ENCODE data around the gene SLC35E4. TPM values are rescaled to one million over a fixed set of nuclear protein-coding genes. Genes with fewer than 3 reads are reported as not detected.

SLC35E4 gene
- polyA plus RNA-seq, 1 experiment: 4.9 TPM

DNA sequence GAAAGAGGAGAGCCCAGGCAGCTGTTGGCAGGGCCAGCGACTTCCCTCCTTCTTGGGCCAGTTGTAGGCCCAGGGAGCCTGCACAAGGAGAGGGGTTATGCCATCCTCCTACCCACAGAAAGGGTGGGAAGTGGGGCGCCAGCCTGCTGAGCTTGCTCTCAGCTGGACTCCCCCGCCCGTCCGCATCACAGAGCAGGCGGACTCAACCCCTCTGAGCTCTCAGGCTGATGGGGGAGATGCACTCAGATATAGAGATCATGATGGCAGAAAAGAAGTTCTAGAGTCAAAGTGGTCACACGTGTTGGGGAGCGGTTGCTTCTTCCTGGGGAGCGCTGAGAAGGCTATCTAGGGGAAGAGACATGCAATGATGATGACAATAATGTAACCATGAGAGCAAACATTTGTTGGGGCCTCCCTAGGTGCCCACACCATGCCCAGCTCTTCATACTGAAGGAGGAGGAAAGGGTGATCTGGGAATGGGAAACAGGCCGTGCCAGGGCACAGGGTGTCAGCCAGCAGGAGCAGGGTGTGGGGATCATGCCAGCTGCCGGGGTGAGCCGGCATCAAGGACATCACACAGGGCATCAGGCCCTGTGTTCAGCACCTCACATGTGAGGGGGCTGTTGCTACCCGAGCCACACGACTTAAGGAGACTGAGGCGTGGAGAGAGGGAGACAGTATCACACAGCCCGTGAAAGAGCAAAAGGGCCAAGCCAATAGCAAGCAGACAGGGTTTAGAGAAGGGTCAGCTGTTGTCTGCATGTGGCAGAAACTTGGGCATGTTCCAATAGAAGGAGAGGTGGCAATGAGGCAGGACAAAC is 7.7 kb downstream of the SLC35E4 start:
- H3K27me3 ChIP-seq (ENCODE audit: control insufficient read depth, insufficient read depth, low read length): no peaks in the 10 kb centered on the region
- no peak for DNase-seq (ENCODE audit: low read depth)
- TF ChIP-seq, protein P1, sequence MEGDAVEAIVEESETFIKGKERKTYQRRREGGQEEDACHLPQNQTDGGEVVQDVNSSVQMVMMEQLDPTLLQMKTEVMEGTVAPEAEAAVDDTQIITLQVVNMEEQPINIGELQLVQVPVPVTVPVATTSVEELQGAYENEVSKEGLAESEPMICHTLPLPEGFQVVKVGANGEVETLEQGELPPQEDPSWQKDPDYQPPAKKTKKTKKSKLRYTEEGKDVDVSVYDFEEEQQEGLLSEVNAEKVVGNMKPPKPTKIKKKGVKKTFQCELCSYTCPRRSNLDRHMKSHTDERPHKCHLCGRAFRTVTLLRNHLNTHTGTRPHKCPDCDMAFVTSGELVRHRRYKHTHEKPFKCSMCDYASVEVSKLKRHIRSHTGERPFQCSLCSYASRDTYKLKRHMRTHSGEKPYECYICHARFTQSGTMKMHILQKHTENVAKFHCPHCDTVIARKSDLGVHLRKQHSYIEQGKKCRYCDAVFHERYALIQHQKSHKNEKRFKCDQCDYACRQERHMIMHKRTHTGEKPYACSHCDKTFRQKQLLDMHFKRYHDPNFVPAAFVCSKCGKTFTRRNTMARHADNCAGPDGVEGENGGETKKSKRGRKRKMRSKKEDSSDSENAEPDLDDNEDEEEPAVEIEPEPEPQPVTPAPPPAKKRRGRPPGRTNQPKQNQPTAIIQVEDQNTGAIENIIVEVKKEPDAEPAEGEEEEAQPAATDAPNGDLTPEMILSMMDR (IDR thresholded peaks at IDR 0.05; ENCODE audit: insufficient read depth, low read depth, low read length): no peak
- no peak overlapping the region for H3K4me3 ChIP-seq (ENCODE audit: low read depth, low read length)
- CTCF ChIA-PET: interaction anchor here (1.1 to 4.5 kb wide), 5 partner anchors 9 to 113 kb away, joined by 4 to 23 read pairs (median 5); partner anchors contain the start of gene SLC35E4
- H3K36me3 ChIP-seq (ENCODE audit: control insufficient read depth, insufficient read depth, low read length): no peaks in the 10 kb centered on the region; the same call in 1 of the 2 replicates
- POLR2A ChIA-PET: no interaction called here

DNA sequence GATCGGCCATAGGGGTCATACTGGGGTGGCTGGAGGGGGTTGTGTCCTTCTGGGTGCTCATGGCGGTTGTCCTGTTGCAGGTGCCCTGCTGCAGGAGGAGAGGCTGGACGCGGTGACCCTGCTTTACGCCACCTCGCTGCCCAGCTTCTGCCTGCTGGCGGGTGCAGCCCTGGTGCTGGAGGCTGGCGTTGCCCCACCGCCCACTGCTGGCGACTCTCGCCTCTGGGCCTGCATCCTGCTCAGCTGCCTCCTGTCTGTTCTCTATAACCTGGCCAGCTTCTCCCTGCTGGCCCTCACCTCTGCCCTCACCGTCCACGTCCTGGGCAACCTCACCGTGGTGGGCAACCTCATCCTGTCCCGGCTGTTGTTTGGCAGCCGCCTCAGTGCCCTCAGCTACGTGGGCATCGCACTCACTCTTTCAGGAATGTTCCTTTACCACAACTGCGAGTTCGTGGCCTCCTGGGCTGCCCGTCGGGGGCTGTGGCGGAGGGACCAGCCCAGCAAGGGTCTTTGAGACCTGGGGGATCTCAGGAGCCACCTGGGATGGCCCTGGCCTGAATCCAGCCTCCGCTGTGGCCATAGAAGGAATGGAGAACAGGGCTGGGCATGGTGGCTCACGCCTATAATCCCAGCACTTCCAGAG is 11.1 kb downstream of the SLC35E4 start:
- TF ChIP-seq, protein P1 (IDR thresholded peaks at IDR 0.05; ENCODE audit: insufficient read depth, low read depth, low read length): no peak
- POLR2A ChIA-PET: no interaction called here
- Histone ChIP-seq H3K36me3 (ENCODE audit: control insufficient read depth, insufficient read depth, low read length) (no peaks in the 10 kb centered on the region; the same call in 1 of the 2 replicates), H3K27me3 (ENCODE audit: control insufficient read depth, insufficient read depth, low read length) (no peaks in the 10 kb centered on the region), H3K4me3 (ENCODE audit: low read depth, low read length) (no peak overlapping the region)
- CTCF ChIA-PET: interaction anchor here (0.7 to 4.5 kb wide), 3 partner anchors 12 to 108 kb away, joined by 3 to 23 read pairs (median 4); partner anchors contain the start of gene SLC35E4
- DNase-seq (ENCODE audit: low read depth): no peak

DNA sequence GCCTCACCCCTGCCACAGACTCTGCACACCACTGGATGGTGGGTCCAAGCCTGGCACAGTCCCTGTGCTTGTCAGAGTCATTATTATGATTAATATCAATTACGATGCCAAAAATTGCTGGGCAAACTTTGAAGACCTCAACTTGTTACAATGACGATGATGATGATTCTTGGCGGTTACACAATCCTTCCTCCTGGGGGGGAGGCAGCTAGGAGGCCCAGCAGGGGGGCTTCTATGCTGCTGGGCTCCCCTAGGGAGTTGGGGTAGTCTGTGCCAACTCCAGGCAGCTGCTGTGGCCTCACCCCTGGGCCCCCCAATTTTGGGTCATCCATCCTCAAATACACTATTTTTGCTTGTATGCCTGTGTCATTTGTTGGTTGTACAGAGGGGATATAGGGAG is 12.0 kb downstream of the SLC35E4 start:
- TF ChIP-seq, protein P1 (IDR thresholded peaks at IDR 0.05; ENCODE audit: insufficient read depth, low read depth, low read length): no peak
- H3K4me3 ChIP-seq (ENCODE audit: low read depth, low read length): no peak overlapping the region
- ChIA-PET CTCF (interaction anchor here (0.9 kb wide), 1 partner anchor 107 kb away, joined by 3 read pairs; no protein-coding TSS in a partner anchor), POLR2A (no interaction called here)
- DNase-seq (ENCODE audit: low read depth): no peak
- no peaks in the 10 kb centered on the region for H3K27me3 ChIP-seq (ENCODE audit: control insufficient read depth, insufficient read depth, low read length)
- no peaks in the 10 kb centered on the region; the same call in 1 of the 2 replicates for H3K36me3 ChIP-seq (ENCODE audit: control insufficient read depth, insufficient read depth, low read length)

DNA sequence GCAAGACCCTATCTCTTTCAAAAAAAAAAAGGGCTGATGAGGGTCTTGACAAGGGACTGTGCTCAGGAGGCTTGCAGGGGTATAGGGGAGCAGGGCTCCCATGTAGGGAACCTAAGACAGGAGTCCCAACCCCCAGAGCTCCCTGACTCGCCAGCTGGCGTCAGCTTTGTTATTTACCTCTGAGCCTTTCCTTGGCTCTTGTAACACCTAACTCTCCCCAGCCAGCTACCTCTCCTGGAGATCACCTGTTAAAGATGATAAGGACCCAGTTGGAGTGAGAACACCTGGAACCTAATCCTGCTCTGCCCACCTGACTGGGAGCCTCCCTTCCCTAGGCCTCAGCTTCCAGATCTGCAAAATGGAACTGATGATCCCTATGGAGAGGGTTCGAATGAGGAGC is 13.2 kb downstream of the SLC35E4 start:
- ChIA-PET CTCF (interaction anchor here (0.6 to 1.7 kb wide), 3 partner anchors 14 to 740 kb away, joined by 3 to 10 read pairs (median 4); partner anchors contain the start of gene SLC35E4), POLR2A (no interaction called here)
- no peaks in the 10 kb centered on the region; the same call in 1 of the 2 replicates for H3K36me3 ChIP-seq (ENCODE audit: control insufficient read depth, insufficient read depth, low read length)
- no peak overlapping the region for H3K4me3 ChIP-seq (ENCODE audit: low read depth, low read length)
- no peaks in the 10 kb centered on the region for H3K27me3 ChIP-seq (ENCODE audit: control insufficient read depth, insufficient read depth, low read length)
- no peak for DNase-seq (ENCODE audit: low read depth)
- TF ChIP-seq, protein P1 (IDR thresholded peaks at IDR 0.05; ENCODE audit: insufficient read depth, low read depth, low read length): no peak

DNA sequence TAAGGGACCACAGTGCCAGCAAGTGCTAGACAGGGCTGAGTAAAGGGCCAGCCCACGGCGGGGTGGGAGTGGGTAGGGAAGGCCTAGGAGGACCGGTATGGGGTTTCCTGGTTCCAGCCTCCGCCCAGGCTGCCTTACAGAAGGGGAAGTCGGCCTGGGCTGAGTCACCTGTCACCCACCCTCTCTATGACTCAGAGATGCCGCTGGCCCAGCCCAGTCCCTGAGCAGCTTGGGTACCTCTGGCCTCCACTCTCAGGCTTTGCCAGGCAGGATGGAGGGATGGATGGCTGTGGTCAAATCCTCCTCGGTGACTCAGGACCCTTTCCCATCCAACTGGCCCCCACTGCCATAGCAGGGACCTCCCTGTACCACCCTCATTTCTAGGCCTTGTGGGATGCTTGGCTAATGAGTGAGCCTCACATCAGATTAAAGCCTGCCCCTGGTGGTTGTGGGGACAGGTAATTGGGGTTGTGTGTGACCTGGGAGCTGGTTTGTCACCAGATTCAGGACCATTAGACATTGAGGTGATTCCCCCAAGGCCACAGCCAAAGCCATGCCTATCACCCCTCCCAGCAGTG is 13.9 kb downstream of the SLC35E4 start:
- no peak overlapping the region for H3K4me3 ChIP-seq (ENCODE audit: low read depth, low read length)
- H3K36me3 ChIP-seq (ENCODE audit: control insufficient read depth, insufficient read depth, low read length): no peaks in the 10 kb centered on the region; the same call in 1 of the 2 replicates
- TF ChIP-seq, protein P1 (IDR thresholded peaks at IDR 0.05; ENCODE audit: insufficient read depth, low read depth, low read length): no peak
- POLR2A ChIA-PET: no interaction called here
- no peaks in the 10 kb centered on the region for H3K27me3 ChIP-seq (ENCODE audit: control insufficient read depth, insufficient read depth, low read length)
- DNase-seq (ENCODE audit: low read depth): no peak
- CTCF ChIA-PET: interaction anchor here (0.6 to 1.7 kb wide), 3 partner anchors 15 to 740 kb away, joined by 3 to 10 read pairs (median 4); partner anchors contain the start of gene SLC35E4

Data from BJ (cell line).